Fibroblast of lung (primary cell): ENCODE results near the gene PMF1. TPM values are rescaled to one million over a fixed set of nuclear protein-coding genes. Genes with fewer than 3 reads are reported as not detected.

Experiments used
- DNase-seq, 2 donors: peaks; one replicate each; pipeline versions ENCODE4 v3.0.0 to v3.0.0-alpha.2; 2010; ENCODE audit warnings: low read depth in 2 of 2
- H2AFZ ChIP-seq: 2 replicates; pipeline ENCODE4 v1.5.1; 2012; ENCODE audit warnings: low read length, control low read depth, inconsistent platforms
- H3K27ac ChIP-seq: 2 replicates; pipeline ENCODE4 v1.5.1; 2011; ENCODE audit warnings: low read length, control low read depth; ENCODE audit not compliant: insufficient read depth
- H3K27me3 ChIP-seq: 2 replicates; pipeline ENCODE4 v1.5.1; 2011; ENCODE audit warnings: mild to moderate bottlenecking, low read length; ENCODE audit not compliant: control insufficient read depth, insufficient read depth
- H3K36me3 ChIP-seq: 2 replicates; pipeline ENCODE4 v1.5.1; 2011; ENCODE audit warnings: low read length; ENCODE audit not compliant: control insufficient read depth, insufficient read depth
- H3K4me1 ChIP-seq: 2 replicates; pipeline ENCODE4 v1.5.1; 2011; ENCODE audit warnings: low read length; ENCODE audit not compliant: control insufficient read depth, insufficient read depth; ENCODE audit errors: extremely low read depth
- H3K4me2 ChIP-seq: 2 replicates; pipeline ENCODE4 v1.5.1; 2011; ENCODE audit warnings: low read length, control low read depth; ENCODE audit not compliant: insufficient read depth; ENCODE audit errors: extremely low read depth
- H3K4me3 ChIP-seq, 4 experiments: fragments of 200-600 bp in 1 of 4; sonication (generic) in 1 of 4; replicated peaks in 1 of 4; 2 replicates each; pipeline ENCODE4 v1.5.1; 2011 to 2016; ENCODE audit warnings: low read length in 4 of 4, low read depth in 3 of 4, mild to moderate bottlenecking in 3 of 4, control low read depth in 2 of 4, inconsistent platforms in 1 of 4, mixed read lengths in 1 of 4; ENCODE audit not compliant: insufficient read depth in 1 of 4; ENCODE audit errors: control extremely low read depth in 1 of 4
- H3K79me2 ChIP-seq: 2 replicates; pipeline ENCODE4 v1.5.1; 2012; ENCODE audit warnings: mild to moderate bottlenecking, low read length, inconsistent platforms; ENCODE audit not compliant: control insufficient read depth, insufficient read depth
- H3K9ac ChIP-seq: 2 replicates; pipeline ENCODE4 v1.5.1; 2011; ENCODE audit warnings: mild to moderate bottlenecking, low read length, control low read depth; ENCODE audit not compliant: insufficient read depth
- H3K9me3 ChIP-seq: 2 replicates; pipeline ENCODE4 v1.5.1; 2012; ENCODE audit warnings: low read depth, low read length; ENCODE audit not compliant: control insufficient read depth, insufficient read depth
- H4K20me1 ChIP-seq: 2 replicates; pipeline ENCODE4 v1.5.1; 2011; ENCODE audit warnings: low read length; ENCODE audit not compliant: control insufficient read depth, insufficient read depth; ENCODE audit errors: extremely low read depth
- CTCF ChIP-seq, 2 donors: IDR thresholded peaks in 1 of 2; conservative IDR thresholded peaks in 1 of 2; 1 replicate in 1 of 2; 2 replicates in 1 of 2; pipeline ENCODE4 v1.5.1; 2011 to 2012; ENCODE audit warnings: low read length in 2 of 2, control low read depth in 1 of 2, inconsistent platforms in 1 of 2, low read depth in 1 of 2, mild to moderate bottlenecking in 1 of 2
- EZH2 ChIP-seq: IDR thresholded peaks from 2 replicates; pipeline ENCODE4 v1.5.1; 2012; ENCODE audit warnings: low read length, control low read depth, mild to moderate bottlenecking; ENCODE audit errors: missing control alignments
- polyA plus RNA-seq, 2 donors: library from polyadenylated mRNA; depleted of rRNA in 1 of 2; stranded (reverse) in 1 of 2; unstranded in 1 of 2; fragments of >200 nt; gene quantifications; 2 replicates each; pipeline ENCODE4 v1.2.1, GENCODE V29; 2011 to 2012; ENCODE audit warnings: missing spikeins in 1 of 2
- total RNA-seq: library from RNA; depleted of rRNA; stranded (reverse); fragments of >200 nt; gene quantifications from 2 replicates; pipeline ENCODE4 v1.2.1, GENCODE V29; 2014

Gene PMF1
- total and polyA plus RNA-seq, 2 donors (not counting 1 experiment from before 2014, with no cell fraction given), result 24.1 to 46.8 TPM

DNA sequence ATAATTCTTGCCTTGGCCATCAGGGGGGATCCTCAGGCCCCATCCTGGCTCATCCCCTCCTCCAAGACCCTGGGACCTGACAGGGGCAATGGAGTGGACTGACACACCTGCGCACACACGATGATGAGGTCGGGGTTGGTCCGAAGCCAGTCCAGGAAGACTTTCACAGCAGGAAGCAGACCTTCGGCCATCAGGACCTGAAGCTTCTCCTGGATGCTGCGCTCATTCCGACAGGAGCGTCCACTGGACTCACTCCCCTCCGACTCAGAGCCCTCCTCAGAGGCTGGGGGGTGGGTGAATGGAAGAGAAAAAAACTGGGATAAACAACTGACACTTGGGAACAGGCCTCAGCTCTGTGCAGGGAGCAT is 50.5 kb downstream of the PMF1 start:
- H3K27ac ChIP-seq, result peak overlapping the region; percentile 32
- H3K4me2 ChIP-seq, result no peak overlapping the region

GRCh38 chr1:156266051-156266450 is 53.2 kb downstream of the PMF1 start:
- H3K4me1 ChIP-seq, result peaks cover 11% of the 10 kb centered on the region
- no peaks in the 10 kb centered on the region for H3K9me3 ChIP-seq
- TF ChIP-seq EZH2 (no peak), CTCF (conservative IDR thresholded peaks at IDR 0.05 in 1 of 2, IDR thresholded peaks at IDR 0.05 in 1 of 2; ENCODE audit: low read depth in 1 of 2, low read length in 2 of 2) (no peak)
- H3K36me3 ChIP-seq, result peaks cover 36% of the 10 kb centered on the region
- no peaks in the 10 kb centered on the region for H3K27me3 ChIP-seq
- H3K4me2 ChIP-seq, result no peak overlapping the region
- no peak for DNase-seq
- peaks cover 2% of the 10 kb centered on the region for H4K20me1 ChIP-seq
- no peak overlapping the region for H3K9ac ChIP-seq
- H2AFZ ChIP-seq, result no peak overlapping the region
- no peaks in the 10 kb centered on the region for H3K79me2 ChIP-seq
- no peak overlapping the region for H3K27ac ChIP-seq
- H3K4me3 ChIP-seq, result no peak overlapping the region

More for the DNA sequence above, 50.5 kb downstream of the PMF1 start:
- Histone ChIP-seq H3K9me3 (no peaks in the 10 kb centered on the region), H3K36me3 (peaks cover 50% of the 10 kb centered on the region), H3K9ac (no peak overlapping the region), H3K27me3 (no peaks in the 10 kb centered on the region), H2AFZ (no peak overlapping the region), H4K20me1 (peaks cover 2% of the 10 kb centered on the region), H3K4me3 (no peak overlapping the region), H3K79me2 (no peaks in the 10 kb centered on the region), H3K4me1 (peaks cover 11% of the 10 kb centered on the region)
- no peak for DNase-seq
- TF ChIP-seq EZH2, result no peak

DNA sequence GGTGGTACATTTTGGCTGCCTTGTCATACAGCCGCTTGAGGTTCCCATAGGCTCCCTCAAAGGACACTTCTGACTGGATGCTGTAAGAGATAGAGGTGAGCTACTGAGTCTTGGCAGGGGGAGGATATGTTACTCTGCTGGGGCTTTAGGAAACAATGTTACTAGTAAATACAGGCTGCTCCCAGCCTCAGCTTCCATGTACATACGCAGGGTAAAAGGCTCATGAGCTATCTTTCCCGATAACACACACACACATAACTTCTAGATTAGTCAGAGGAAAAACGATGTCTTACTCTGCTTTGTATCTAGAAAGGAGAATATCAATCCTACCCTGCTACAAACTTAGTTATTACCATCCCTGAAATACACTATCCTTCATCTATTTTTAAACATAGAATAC is 55.5 kb downstream of the PMF1 start:
- Histone ChIP-seq H3K27me3 (no peaks in the 10 kb centered on the region), H4K20me1 (no peaks in the 10 kb centered on the region), H3K27ac (no peak overlapping the region), H3K9ac (no peak overlapping the region), H3K36me3 (peaks cover 30% of the 10 kb centered on the region), H3K79me2 (no peaks in the 10 kb centered on the region), H3K4me3 (no peak overlapping the region), H2AFZ (no peak overlapping the region), H3K4me1 (peaks cover 2% of the 10 kb centered on the region), H3K9me3 (no peaks in the 10 kb centered on the region), H3K4me2 (no peak overlapping the region)
- TF ChIP-seq EZH2 (no peak), CTCF (conservative IDR thresholded peaks at IDR 0.05 in 1 of 2, IDR thresholded peaks at IDR 0.05 in 1 of 2; ENCODE audit: low read depth in 1 of 2, low read length in 2 of 2) (no peak)
- peak in 1 of 2 donors; percentile 67 for DNase-seq
